Activated T-cell treated with anti-CD3 and anti-CD28 coated beads, Interleukin-2, amount 50 U/mL, for 4 hours (primary cell): Measurements from ENCODE around the gene ARID3C. TPM values are rescaled to one million over a fixed set of nuclear protein-coding genes. Genes with fewer than 3 reads are reported as not detected.
"Not testable (repeated sequence)": the region's sequence is repeated elsewhere in the genome, so short reads cannot be mapped to it uniquely, and the experiment has no call there.

ENCODE experiments used
- ATAC-seq, 2 donors: fragments of 200-7000 bp; cut with Tn5 transposase; one replicate each; pipeline ENCODE4 v1.10.0; 2021
- DNase-seq: peaks from one replicate; pipeline ENCODE4 v3.0.0-alpha.2; 2020
- H3K27me3 Mint-ChIP-seq: one replicate; pipeline ENCODE4 v1.8.0; 2021; ENCODE audit warnings: low read depth, mixed read lengths
- H3K36me3 Mint-ChIP-seq: one replicate; pipeline ENCODE4 v1.8.0; 2022; ENCODE audit warnings: mixed read lengths; ENCODE audit not compliant: insufficient read depth
- H3K4me1 Mint-ChIP-seq: one replicate; pipeline ENCODE4 v1.8.0; 2021; ENCODE audit warnings: low read depth, mixed read lengths
- H3K4me3 Mint-ChIP-seq: one replicate; pipeline ENCODE4 v1.8.0; 2021; ENCODE audit warnings: mild to moderate bottlenecking, moderate library complexity, mixed read lengths
- H3K9me3 Mint-ChIP-seq: one replicate; pipeline ENCODE4 v1.8.0; 2021; ENCODE audit warnings: mixed read lengths
- total RNA-seq, 3 donors: library from RNA; stranded (reverse); gene quantifications; one replicate each; pipeline ENCODE4 v1.2.1, GENCODE V29; 2021

ARID3C gene
- total RNA-seq, 3 donors from 2014 or later = not detected

DNA sequence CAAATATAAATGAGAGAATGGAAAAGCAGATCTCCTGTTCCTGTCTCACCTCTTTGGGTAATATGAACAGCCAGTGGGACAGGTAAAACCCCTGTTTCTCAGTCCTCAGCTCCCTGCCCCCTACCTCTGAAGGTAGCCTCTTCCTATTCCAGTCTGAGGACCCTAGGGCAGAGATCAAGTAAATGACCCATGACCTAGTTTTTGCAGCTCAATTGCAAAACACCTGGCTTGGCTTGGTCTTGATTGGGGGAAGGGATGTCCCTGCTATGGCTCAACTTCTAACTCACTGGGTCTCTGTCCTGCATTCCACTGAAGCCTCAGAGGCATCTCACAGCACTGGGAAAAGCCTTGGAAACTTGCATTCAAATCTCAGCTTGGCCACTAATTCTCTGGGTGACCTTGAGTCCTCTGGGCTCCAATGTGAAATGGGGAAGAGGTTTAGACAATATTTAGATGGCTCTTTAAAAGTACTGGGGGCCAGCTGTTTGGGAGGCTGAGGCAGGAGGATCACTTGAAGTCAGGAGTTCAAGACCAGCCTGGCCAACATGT, 16.0 kb upstream of the ARID3C start:
- H3K9me3 Mint-ChIP-seq = no peaks in the 10 kb centered on the region
- DNase-seq (no peak), ATAC-seq (no peak)
- H3K4me3 Mint-ChIP-seq = no peak overlapping the region
- H3K27me3 Mint-ChIP-seq = no peaks in the 10 kb centered on the region
- peaks cover 17% of the 10 kb centered on the region for H3K36me3 Mint-ChIP-seq
- peaks cover 30% of the 10 kb centered on the region for H3K4me1 Mint-ChIP-seq

DNA sequence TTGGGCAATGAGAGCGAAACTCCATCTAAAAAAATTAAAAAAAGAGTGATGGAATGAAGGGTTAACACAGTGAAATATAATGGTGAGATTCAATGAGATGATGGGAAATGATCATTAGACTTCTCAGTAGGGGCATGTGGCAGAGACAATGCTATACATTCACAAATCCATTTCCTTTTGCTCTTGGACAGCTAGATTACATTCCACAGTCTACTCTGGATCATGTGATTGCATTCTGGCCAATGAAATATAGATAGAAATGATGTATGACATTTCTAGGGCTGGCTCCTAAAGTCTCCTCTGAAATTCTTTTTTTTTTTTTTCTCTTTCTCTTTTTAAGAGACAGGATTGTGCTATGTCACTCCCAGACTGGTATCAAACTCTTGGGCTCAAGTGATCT, 13.8 kb upstream of the ARID3C start:
- ATAC-seq (no peak), DNase-seq (no peak)
- H3K36me3 Mint-ChIP-seq = peaks cover 2% of the 10 kb centered on the region
- H3K4me3 Mint-ChIP-seq = no peak overlapping the region
- H3K9me3 Mint-ChIP-seq = no peaks in the 10 kb centered on the region
- H3K27me3 Mint-ChIP-seq = no peaks in the 10 kb centered on the region
- peaks cover 23% of the 10 kb centered on the region for H3K4me1 Mint-ChIP-seq

DNA sequence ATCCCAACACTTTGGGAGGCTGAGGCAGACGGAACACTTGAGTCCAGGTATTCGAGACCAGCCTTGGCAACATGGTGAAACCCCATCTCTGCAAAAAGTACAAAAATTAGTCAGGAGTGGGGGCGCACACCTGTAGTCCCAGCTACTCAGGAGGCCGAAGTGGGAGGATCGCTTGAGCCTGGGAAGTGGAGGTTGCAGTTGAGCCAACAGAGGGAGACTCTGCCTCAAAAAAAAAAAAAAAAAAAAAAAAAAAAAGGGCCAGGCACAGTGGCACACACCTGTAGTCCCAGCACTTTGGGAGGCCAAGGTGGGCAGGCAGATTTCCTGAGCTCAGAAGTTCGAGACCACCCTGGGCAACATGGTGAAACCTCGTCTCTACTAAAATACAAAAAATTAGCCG, 10.5 kb upstream of the ARID3C start:
- H3K4me3 Mint-ChIP-seq, DNase-seq, H3K9me3 Mint-ChIP-seq, H3K27me3 Mint-ChIP-seq, ATAC-seq, H3K36me3 Mint-ChIP-seq: not testable (repeated sequence)
- peaks cover 34% of the 10 kb centered on the region for H3K4me1 Mint-ChIP-seq

DNA sequence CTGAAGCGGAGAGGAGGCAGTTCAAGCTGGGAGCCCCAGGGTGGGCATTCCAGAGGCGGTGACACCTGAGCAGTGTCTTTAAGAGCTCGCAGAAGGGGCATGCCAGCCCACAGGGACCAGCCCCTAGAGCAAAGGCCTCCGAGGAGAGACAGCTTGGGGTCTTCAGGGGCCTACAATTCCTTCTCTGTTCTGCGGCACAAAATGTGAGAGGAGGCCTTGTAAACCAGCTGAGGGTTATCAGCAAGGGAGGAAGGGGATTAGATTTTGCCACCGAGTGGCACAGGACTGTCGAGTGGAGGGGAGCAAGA, 9.2 kb upstream of the ARID3C start:
- H3K4me1 Mint-ChIP-seq = peaks cover 40% of the 10 kb centered on the region
- DNase-seq = no peak

DNA sequence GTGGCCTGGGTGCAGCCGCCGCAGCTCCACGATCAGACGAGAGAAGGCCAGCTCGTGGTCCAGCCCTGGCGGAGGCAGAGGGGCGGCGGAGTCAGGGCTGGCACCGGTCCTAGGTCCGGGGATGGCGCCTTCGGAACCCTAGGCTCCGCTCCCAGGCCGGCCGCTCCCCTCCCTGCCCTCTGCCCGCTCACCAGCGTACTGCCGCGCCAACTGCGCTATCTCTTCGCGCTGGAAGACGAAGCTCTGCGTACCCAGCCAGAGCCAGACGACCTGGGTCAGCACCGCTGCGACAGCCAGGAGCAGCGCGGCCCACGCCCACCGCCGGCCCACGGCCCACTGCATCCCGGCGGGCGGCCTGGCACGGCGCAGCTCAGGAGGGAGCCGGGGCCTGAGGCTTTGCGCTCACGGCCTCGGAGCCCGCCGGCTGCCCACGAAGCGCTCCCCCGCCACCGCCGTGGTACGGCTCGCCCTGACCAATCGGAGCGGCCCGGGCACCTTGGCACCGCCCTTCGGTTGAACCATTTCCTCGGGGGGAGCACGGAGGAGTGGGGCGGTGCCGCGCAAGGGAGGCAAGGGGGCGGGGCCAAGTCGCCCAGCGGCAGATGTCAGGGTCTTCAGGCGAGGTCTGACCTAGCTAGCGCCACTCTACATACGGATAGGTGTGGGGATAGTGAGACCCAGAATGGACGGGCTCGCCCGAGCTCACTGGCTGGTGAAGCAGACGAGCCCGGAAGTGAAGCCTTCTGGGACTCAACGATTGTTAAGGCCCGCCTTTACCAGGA, 8.7 kb upstream of the ARID3C start, which contains the start of gene SIGMAR1:
TSS of gene SIGMAR1 (minus strand) at position 432 of the 782 bp plus-strand sequence. CDS start at position 342, 90 bp downstream.
- Mint-ChIP-seq H3K4me1 (peaks cover 40% of the 10 kb centered on the region), H3K36me3 (peaks cover 10% of the 10 kb centered on the region), H3K9me3 (no peaks in the 10 kb centered on the region), H3K27me3 (no peaks in the 10 kb centered on the region), H3K4me3 (peak within 1 kb of the TSS; percentile 95)
- DNase-seq (peak; percentile 92), ATAC-seq (peak; percentile 92 to 93)

More for the DNA sequence above, 9.2 kb upstream of the ARID3C start:
- peak overlapping the region; percentile 95 for H3K4me3 Mint-ChIP-seq
- H3K36me3 Mint-ChIP-seq = peaks cover 10% of the 10 kb centered on the region
- no peak for ATAC-seq
- no peaks in the 10 kb centered on the region for H3K9me3 Mint-ChIP-seq
- H3K27me3 Mint-ChIP-seq = no peaks in the 10 kb centered on the region

DNA sequence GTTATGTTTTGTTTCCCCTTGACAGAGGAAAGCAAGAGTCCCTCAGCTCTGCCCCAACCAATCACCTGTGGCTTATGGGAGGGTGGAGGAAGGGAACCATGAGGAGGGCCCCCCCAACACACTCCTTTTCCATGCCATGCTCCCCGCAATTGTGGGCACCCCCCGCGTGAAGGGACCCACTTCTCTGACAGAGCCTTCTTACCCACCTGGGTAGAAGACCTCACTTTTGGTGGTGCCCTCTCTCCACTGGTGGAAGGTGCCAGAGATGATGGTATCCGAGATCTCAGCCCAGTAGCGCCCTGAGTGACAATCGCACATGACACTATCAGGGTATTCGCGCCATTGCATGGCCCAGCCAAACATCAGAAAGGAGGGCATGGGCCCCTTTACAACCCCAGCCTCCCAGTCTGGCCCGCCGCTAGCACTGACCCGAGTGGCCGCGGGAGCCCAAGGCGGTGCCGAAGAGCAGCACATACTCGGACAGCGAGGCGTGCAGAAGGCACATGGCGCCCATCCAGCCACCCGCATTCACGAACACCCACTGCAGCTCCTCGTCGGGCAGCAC, 8.0 kb upstream of the ARID3C start:
- no peaks in the 10 kb centered on the region for H3K9me3 Mint-ChIP-seq
- ATAC-seq = peak; percentile 5 to 7
- H3K4me3 Mint-ChIP-seq = peak overlapping the region; percentile 95
- peaks cover 40% of the 10 kb centered on the region for H3K4me1 Mint-ChIP-seq
- no peak for DNase-seq
- peaks cover 10% of the 10 kb centered on the region for H3K36me3 Mint-ChIP-seq
- H3K27me3 Mint-ChIP-seq = no peaks in the 10 kb centered on the region

DNA sequence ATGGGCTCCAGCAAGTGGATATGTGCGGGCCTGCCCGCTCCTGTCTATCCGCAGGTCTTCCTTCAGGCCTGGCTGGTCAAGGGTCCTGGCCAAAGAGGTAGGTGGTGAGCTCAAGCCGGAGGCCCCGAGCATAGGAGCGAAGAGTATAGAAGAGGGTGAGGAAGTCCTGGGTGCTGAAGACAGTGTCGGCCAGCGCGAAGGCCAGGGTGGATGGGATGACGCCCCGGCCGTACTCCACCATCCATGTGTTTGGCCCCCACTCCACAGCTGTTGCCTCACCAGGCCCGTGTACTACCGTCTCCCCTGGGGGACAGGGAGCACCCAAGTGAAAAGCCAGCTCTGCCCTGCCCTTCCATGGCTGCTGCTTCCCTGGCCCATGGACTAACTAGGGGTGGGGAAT, 6.7 kb upstream of the ARID3C start:
- Mint-ChIP-seq H3K9me3 (no peaks in the 10 kb centered on the region), H3K4me3 (peak overlapping the region; percentile 95), H3K36me3 (peaks cover 10% of the 10 kb centered on the region), H3K4me1 (peaks cover 39% of the 10 kb centered on the region), H3K27me3 (peaks cover 2% of the 10 kb centered on the region)
- no peak for ATAC-seq
- DNase-seq = no peak

DNA sequence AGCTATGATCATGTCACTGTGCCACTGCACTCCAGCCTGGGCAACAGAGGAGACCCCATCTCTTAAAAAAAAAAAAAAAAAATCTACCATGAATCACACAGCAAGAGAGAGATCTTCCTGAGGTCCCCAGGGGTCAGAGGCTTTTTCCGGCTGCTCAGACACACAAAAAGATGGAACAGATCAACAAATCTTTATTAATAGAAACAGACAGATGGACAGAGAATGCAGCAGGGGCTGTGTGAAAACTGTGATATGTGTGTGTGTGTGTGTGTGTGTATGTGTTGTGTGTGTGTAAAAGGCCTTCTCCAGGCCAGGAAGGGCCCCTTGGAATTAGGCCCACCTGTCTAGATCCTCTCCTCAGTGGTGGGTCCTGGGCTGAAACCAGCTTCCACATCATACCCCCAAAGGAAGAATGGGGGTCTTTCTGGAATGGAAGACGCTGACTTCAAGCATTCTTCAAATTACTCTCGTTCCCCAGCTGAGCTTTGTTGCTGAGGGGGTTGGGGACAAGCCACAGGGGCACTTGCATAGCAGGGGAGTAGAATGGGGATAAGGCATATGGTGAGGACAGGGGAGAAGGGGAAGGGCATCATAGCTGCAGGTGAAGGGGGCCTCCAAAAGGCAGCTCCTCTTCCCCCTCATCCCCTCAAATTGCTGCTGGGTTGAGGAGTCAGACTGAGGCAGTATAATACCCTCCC, 5.8 kb upstream of the ARID3C start:
- Mint-ChIP-seq H3K4me3 (peak overlapping the region; percentile 45), H3K27me3 (peaks cover 9% of the 10 kb centered on the region)

DNA sequence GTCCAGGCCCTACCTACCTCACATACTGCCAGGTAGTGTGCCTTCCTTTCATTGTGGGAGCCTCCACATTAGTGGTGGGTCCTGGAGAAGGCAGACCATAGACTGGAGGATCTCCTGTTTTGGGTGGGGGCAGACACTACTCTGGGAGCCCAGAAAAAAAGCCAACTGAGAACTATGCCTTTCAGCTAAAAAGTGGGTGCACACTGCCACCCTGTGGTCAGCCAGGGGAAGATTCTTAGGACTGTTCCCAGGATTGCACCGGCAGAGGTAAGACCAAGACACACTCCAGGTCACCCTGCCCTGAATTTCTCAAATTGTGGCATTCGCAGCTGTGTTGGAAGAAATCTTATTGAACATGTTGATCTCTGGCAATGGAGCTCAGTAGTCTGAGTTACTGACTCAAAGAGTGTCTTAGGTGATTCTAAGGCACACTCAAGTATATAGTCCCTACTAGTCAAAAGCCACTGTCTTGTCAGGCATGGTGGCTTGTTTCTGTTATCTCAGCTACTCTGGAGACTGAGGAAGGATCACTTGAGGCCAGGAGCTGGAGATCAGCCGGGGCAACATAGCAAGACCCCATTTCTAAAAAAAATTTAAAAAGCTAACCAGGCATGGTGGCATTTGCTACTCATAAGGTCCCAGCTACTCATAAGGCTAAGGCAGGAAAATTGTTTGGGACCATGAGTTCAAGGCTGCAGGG, 5.1 kb upstream of the ARID3C start:
- H3K9me3 Mint-ChIP-seq = no peaks in the 10 kb centered on the region
- H3K27me3 Mint-ChIP-seq = peaks cover 16% of the 10 kb centered on the region
- peak; percentile 16 to 24 for ATAC-seq
- peak overlapping the region; percentile 11 for H3K4me3 Mint-ChIP-seq
- H3K36me3 Mint-ChIP-seq = peaks cover 10% of the 10 kb centered on the region
- peak; percentile 73 for DNase-seq
- H3K4me1 Mint-ChIP-seq = peaks cover 45% of the 10 kb centered on the region

More for the DNA sequence above, 5.8 kb upstream of the ARID3C start:
- Mint-ChIP-seq H3K36me3 (peaks cover 10% of the 10 kb centered on the region), H3K4me1 (peaks cover 40% of the 10 kb centered on the region), H3K9me3 (no peaks in the 10 kb centered on the region)
- no peak for ATAC-seq
- no peak for DNase-seq

DNA sequence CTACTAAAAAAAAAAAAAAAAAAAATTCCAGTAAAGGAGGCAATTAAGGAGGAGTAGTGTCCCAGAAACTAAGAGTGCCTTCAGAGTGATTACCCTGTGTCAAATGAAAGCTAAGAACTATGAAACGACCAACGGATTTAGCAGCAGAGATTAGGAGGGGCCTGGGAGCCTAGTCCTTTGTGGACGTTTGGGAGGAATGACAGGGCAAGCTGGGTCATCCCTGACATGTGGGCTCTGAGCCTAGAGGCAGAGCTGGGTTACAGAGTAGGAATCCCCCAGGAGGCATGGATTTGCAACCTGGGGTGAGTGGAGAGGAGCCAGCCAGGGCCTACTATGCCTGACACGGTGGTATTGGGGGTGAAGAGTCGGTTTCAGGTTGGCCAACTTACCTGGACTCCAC, 4.3 kb upstream of the ARID3C start:
- H3K4me3 Mint-ChIP-seq = no peak overlapping the region

DNA sequence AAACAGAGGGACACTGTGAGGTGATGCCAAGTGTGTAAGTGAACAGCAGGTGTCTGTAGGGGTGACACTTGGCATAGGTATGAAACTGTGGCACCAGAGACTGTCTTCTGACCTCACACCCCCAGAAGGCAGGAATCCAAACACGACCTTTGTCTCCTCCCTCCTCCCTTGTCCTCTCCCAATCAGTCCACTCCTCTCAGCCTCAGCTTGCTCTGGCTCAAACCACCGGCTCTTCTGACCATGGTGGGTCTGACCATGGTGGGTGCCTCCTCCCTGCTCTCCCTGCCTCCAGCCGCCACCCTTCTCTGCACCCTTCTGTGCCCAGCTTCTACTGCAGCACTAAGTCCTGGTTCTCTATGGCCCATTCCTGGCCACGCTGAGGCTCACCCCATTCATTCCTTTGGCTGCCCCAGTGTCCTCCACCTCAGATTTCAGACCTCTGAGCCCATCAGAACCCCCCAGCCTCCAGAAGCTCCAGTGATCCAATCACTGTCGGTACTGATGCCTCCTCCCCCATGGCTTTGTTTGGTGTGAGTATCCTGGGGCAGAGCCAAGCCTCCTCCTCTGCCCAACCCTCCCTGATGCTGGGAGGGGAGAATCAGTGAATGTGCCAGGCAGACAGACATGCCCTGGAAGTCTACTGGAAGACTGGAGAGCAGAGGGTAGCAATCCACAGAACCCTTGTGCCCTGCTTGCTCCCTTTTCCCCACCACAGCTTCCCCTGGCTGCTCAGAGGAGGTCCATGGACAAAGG, 1.7 kb upstream of the ARID3C start:
- no peaks in the 10 kb centered on the region for H3K9me3 Mint-ChIP-seq
- peaks cover 29% of the 10 kb centered on the region for H3K4me1 Mint-ChIP-seq
- H3K4me3 Mint-ChIP-seq = peak overlapping the region; percentile 47
- H3K36me3 Mint-ChIP-seq = peaks cover 4% of the 10 kb centered on the region
- peaks cover 40% of the 10 kb centered on the region for H3K27me3 Mint-ChIP-seq
- DNase-seq = no peak
- no peak for ATAC-seq

More for the DNA sequence above, 4.3 kb upstream of the ARID3C start:
- peaks cover 10% of the 10 kb centered on the region for H3K36me3 Mint-ChIP-seq
- ATAC-seq (no peak), DNase-seq (no peak)
- peaks cover 21% of the 10 kb centered on the region for H3K27me3 Mint-ChIP-seq
- no peaks in the 10 kb centered on the region for H3K9me3 Mint-ChIP-seq
- peaks cover 43% of the 10 kb centered on the region for H3K4me1 Mint-ChIP-seq

DNA sequence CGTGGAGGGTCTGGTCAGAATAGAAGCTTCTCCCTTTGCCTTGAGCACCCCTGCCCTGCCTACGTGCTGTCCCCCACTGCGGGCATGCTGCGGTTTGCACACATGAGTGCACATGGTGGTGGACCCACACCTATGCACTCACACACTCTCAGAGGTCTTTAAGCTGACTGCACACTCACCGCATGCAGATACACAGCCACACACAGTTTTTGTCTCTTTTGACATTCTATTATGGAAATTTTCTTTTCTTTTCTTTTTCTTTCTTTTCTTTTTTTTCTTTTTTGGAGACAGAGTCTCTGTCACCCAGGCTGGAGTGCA, 584 bp upstream of the ARID3C start:
- Mint-ChIP-seq H3K4me3 (peak overlapping the region; percentile 75), H3K27me3 (peaks cover 45% of the 10 kb centered on the region), H3K36me3 (no peaks in the 10 kb centered on the region), H3K9me3 (no peaks in the 10 kb centered on the region), H3K4me1 (peaks cover 19% of the 10 kb centered on the region)
- DNase-seq (no peak), ATAC-seq (peak in 1 of 2 donors; percentile 6)

DNA sequence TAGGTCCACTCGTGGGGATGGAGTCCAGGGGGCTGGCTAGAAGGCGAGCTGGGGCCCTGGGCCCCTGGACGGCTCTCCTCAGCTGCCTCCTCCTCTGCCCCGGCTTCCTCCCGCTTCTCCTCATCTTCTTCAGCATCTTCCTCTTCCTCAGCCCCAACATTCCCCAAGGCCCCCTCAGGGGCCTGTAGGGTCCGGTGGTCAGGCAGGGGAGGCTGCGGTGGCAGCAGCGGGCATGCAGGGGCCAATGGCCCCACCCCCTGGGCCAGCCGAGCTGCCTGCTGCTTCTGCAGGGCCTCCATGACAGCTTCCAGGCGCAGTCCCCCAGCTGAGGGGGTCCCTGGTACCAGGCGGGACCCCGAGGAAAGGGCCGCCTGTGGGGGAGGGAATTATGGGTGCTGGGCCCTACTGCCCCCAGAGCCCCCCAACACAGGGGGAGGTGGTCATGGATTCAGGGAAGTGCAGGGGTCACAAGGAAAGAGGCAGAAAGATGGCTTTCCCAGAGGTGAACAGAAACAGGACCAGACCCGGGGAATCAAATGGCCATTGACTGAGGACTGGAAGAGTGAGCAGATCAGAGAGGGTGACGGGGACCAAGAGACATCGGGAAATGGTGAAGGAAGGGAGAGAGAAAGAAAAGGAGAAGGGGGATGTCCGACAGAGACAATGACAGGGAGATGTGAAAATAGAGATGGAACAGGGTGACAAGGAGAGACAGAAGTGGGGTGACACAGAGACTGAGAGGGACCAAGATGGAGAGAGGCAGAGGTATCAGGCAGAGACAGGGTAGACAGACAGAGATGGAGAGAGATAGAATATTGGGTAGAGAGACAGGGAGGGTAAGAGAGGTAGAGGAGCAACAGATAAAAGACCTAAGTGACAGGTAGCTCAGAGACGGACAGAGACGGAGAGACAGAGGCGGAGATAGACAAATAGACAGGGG, 880 bp downstream of the ARID3C start:
- H3K4me1 Mint-ChIP-seq = peaks cover 18% of the 10 kb centered on the region
- H3K27me3 Mint-ChIP-seq = peaks cover 56% of the 10 kb centered on the region
- ATAC-seq (peak; percentile 8 to 11), DNase-seq (no peak)
- H3K4me3 Mint-ChIP-seq = peak overlapping the region; percentile 74
- no peaks in the 10 kb centered on the region for H3K9me3 Mint-ChIP-seq
- H3K36me3 Mint-ChIP-seq = no peaks in the 10 kb centered on the region
